OCI-LY1 (cell line): ENCODE results near the gene YWHAH.

ENCODE experiments used
- H2AFZ ChIP-seq: fragments of 200-600 bp; sonication (generic), shearing (Covaris generic); 2 replicates; pipeline ENCODE4 v1.6.0; 2014; ENCODE audit warnings: antibody characterized with exemption, mild to moderate bottlenecking, low read length
- H3F3A ChIP-seq: fragments of 200-600 bp; sonication (generic), shearing (Covaris generic); 2 replicates; pipeline ENCODE4 v1.6.0; 2014; ENCODE audit warnings: mild to moderate bottlenecking, antibody characterized with exemption, low read length, moderate library complexity; ENCODE audit not compliant: insufficient read depth
- H3K27ac ChIP-seq: fragments of 200-600 bp; sonication (generic); 2 replicates; pipeline ENCODE4 v1.5.1; 2014; ENCODE audit warnings: low read length, mixed run types, mild to moderate bottlenecking, low read depth; ENCODE audit not compliant: poor library complexity, severe bottlenecking
- H3K27me3 ChIP-seq: fragments of 200-600 bp; sonication (generic); 2 replicates; pipeline ENCODE4 v1.6.0; 2014; ENCODE audit warnings: antibody characterized with exemption, mild to moderate bottlenecking, low read length, moderate library complexity; ENCODE audit not compliant: insufficient read depth
- H3K36me3 ChIP-seq: fragments of 200-600 bp; sonication (generic); 2 replicates; pipeline ENCODE4 v1.6.1; 2014; ENCODE audit warnings: mild to moderate bottlenecking, antibody characterized with exemption, low read length, moderate library complexity, mixed read lengths; ENCODE audit not compliant: insufficient read depth
- H3K4me1 ChIP-seq: fragments of 200-600 bp; sonication (generic); 2 replicates; pipeline ENCODE4 v1.5.1; 2014; ENCODE audit warnings: mild to moderate bottlenecking, low read length, moderate library complexity; ENCODE audit not compliant: insufficient read depth, severe bottlenecking
- H3K4me2 ChIP-seq: fragments of 200-600 bp; sonication (generic), shearing (Covaris generic); 2 replicates; pipeline ENCODE4 v1.6.1; 2014; ENCODE audit warnings: low read length
- H3K4me3 ChIP-seq: fragments of 200-600 bp; sonication (generic); 2 replicates; pipeline ENCODE4 v1.5.1; 2014; ENCODE audit warnings: low read length, low read depth, mild to moderate bottlenecking, mixed read lengths; ENCODE audit not compliant: poor library complexity, severe bottlenecking
- H3K79me2 ChIP-seq: fragments of 200-600 bp; shearing (Covaris generic); 2 replicates; pipeline ENCODE4 v1.6.1; 2016; ENCODE audit warnings: mixed run types, low read length, mixed read lengths; ENCODE audit not compliant: insufficient read depth
- H3K9ac ChIP-seq: fragments of 200-600 bp; sonication (generic), shearing (Covaris generic); 2 replicates; pipeline ENCODE4 v1.6.1; 2014; ENCODE audit warnings: mild to moderate bottlenecking, low read length, mixed read lengths
- H3K9me2 ChIP-seq: fragments of 200-600 bp; sonication (generic), shearing (Covaris generic); 2 replicates; pipeline ENCODE4 v1.6.1; 2014; ENCODE audit warnings: low read depth, mild to moderate bottlenecking, low read length, mixed read lengths
- H3K9me3 ChIP-seq: fragments of 200-600 bp; shearing (Covaris generic); 2 replicates; pipeline ENCODE4 v1.6.1; 2014; ENCODE audit warnings: low read length, mixed read lengths
- H4K20me1 ChIP-seq: fragments of 200-600 bp; sonication (generic), shearing (Covaris generic); 2 replicates; pipeline ENCODE4 v1.6.0; 2016; ENCODE audit warnings: mild to moderate bottlenecking, low read length; ENCODE audit not compliant: insufficient read depth
- EZH2 ChIP-seq: fragments of 200-600 bp; sonication (generic), shearing (Covaris generic); IDR thresholded peaks from 2 replicates; pipeline ENCODE4 v1.8.0; 2017; ENCODE audit warnings: borderline replicate concordance, mixed run types, mild to moderate bottlenecking, antibody characterized with exemption, low read length, moderate library complexity, mixed read lengths
- TF ChIP-seq, protein P1 (sequence below): fragments of 200-600 bp; sonication (generic), shearing (Covaris generic); IDR thresholded peaks from 2 replicates; pipeline ENCODE4 v1.5.1; 2017; ENCODE audit warnings: mild to moderate bottlenecking, antibody characterized with exemption, low read length, moderate library complexity, mixed read lengths

YWHAH gene

DNA sequence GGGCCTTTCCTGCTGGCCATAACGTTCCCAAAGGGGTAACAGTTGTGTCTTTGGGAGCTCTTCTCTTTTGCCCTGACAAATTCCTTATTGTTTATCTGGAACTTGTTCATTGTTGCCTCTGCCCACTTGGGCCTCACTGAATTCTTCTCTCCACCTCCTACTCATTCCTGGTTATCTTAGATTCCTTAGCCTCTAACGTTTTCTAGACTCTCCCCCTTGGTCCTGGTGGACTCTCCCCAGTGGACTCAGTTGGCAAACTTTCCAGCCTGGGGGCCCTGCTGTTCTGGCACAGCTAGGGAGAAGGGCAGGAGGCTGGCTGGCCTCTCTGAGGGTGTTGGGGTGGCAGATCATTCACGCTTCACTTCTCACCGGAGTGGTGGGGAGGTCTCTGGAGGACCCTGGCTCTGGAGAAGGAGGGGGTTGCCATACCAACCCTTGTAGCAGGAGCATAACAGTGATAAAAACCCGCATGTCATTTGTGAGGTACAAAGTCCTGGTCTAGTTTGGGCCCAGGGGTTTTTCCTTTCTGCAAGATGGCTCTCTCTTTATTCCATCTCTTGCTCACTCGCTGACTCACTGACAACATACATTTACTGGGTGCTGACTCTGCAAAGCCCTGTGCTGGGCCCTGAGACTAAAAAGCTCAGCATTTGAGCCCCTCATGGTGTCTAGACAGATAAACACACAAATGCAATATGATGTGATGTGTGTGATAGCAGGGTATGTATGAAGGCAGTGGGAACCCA, 39.7 kb downstream of the YWHAH start:
- H3K79me2 ChIP-seq, result no peaks in the 10 kb centered on the region
- TF ChIP-seq EZH2, result no peak
- TF ChIP-seq, protein P1, sequence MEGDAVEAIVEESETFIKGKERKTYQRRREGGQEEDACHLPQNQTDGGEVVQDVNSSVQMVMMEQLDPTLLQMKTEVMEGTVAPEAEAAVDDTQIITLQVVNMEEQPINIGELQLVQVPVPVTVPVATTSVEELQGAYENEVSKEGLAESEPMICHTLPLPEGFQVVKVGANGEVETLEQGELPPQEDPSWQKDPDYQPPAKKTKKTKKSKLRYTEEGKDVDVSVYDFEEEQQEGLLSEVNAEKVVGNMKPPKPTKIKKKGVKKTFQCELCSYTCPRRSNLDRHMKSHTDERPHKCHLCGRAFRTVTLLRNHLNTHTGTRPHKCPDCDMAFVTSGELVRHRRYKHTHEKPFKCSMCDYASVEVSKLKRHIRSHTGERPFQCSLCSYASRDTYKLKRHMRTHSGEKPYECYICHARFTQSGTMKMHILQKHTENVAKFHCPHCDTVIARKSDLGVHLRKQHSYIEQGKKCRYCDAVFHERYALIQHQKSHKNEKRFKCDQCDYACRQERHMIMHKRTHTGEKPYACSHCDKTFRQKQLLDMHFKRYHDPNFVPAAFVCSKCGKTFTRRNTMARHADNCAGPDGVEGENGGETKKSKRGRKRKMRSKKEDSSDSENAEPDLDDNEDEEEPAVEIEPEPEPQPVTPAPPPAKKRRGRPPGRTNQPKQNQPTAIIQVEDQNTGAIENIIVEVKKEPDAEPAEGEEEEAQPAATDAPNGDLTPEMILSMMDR, result no peak

DNA sequence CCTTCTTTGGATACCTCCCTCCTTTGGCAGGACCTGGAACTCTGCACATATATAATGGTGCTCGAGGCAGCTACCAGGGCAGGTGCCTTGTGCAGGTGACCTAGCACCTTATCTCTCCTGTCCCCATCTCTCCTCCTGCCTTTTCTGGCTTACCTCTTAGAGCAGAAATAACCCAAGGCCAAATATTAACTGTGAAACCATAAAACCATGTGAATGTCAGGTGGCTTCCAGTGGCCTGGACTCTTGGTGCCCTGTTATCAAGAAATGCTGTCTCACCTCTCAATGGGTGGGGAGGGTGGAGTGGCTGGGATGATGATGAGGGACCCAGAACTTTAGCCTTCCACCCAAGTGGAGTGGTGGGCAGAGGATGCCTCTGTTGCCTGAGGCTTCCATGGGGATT, 42.9 kb downstream of the YWHAH start:
- Histone ChIP-seq H3K4me1 (no peaks in the 10 kb centered on the region), H3K4me2 (no peak overlapping the region), H2AFZ (no peak overlapping the region), H3F3A (no peaks in the 10 kb centered on the region), H3K9me3 (no peaks in the 10 kb centered on the region), H4K20me1 (no peaks in the 10 kb centered on the region), H3K9me2 (no peaks in the 10 kb centered on the region), H3K9ac (no peak overlapping the region), H3K36me3 (no peaks in the 10 kb centered on the region), H3K4me3 (no peak overlapping the region), H3K79me2 (no peaks in the 10 kb centered on the region), H3K27me3 (peaks cover 8% of the 10 kb centered on the region; the same call in 1 of the 2 replicates), H3K27ac (no peak overlapping the region)
- TF ChIP-seq, protein P1, result no peak
- TF ChIP-seq EZH2, result no peak

More for the DNA sequence above, 39.7 kb downstream of the YWHAH start:
- Histone ChIP-seq H3F3A (no peaks in the 10 kb centered on the region), H3K9me3 (no peaks in the 10 kb centered on the region), H4K20me1 (no peaks in the 10 kb centered on the region), H3K9me2 (no peaks in the 10 kb centered on the region), H3K4me1 (no peaks in the 10 kb centered on the region), H3K27ac (no peak overlapping the region), H3K4me2 (no peak overlapping the region), H3K27me3 (peaks cover 8% of the 10 kb centered on the region; the same call in 1 of the 2 replicates), H3K9ac (no peak overlapping the region), H2AFZ (no peak overlapping the region), H3K4me3 (no peak overlapping the region), H3K36me3 (no peaks in the 10 kb centered on the region)

DNA sequence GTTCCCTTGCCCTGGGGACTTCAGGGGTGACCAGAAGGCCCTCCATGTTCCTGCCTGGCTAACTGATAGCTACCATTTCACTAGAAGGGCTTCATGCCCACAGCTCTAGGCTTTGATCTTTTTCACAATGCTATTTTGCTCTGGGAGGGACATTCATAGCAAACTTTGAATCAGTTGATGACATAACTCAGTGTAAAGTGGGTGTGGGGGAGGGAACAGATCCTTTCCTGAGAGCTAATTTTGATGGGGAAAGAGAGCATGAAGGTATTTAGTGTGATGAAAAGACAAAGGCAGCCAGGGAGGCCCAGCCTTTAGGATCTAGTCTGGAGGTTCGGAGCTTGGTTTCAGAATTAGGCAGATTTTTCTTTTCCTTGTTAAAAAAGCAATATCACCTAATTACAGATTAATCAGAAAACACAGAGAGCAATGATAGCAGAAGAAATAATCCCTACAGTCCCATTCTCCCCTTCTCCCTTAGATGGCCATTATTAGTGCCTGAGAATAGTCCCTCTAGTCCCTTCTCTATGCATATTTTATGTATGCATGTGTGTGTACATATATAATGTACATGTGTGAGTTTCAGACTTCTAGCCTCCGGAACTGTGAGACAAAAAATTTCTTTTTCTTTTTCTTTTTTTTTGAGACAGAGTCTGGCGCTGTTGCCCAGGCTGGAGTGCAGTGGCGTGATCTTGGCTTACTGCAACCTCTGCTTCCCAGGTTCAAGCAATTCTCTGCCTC, 46.9 kb downstream of the YWHAH start:
- H3K4me3 ChIP-seq, result no peak overlapping the region
- no peaks in the 10 kb centered on the region for H3K9me2 ChIP-seq
- H3K79me2 ChIP-seq, result no peaks in the 10 kb centered on the region
- H3K36me3 ChIP-seq, result no peaks in the 10 kb centered on the region
- no peak overlapping the region for H3K4me2 ChIP-seq
- 0 out of 2 replicates have a peak, but pooled peaks cover 7% of the 10 kb centered on the region for H3K27me3 ChIP-seq
- H4K20me1 ChIP-seq, result no peaks in the 10 kb centered on the region
- no peak for TF ChIP-seq EZH2
- TF ChIP-seq, protein P1, result no peak
- no peak overlapping the region for H3K9ac ChIP-seq
- no peak overlapping the region for H2AFZ ChIP-seq
- H3F3A ChIP-seq, result no peaks in the 10 kb centered on the region
- no peaks in the 10 kb centered on the region for H3K9me3 ChIP-seq
- no peak overlapping the region for H3K27ac ChIP-seq
- H3K4me1 ChIP-seq, result no peaks in the 10 kb centered on the region
